Mucosa of rectum (tissue), 2 donors: Measurements from ENCODE around the gene DLX3.

Experiments used
- H3K27ac ChIP-seq, 2 donors: one replicate each; pipeline ENCODE4 v1.7.0; 2013; ENCODE audit warnings: inconsistent platforms in 2 of 2, low read depth in 2 of 2, low read length in 2 of 2
- H3K27me3 ChIP-seq, 2 donors: one replicate each; pipeline ENCODE4 v1.7.0; 2013; ENCODE audit warnings: low read length in 2 of 2; ENCODE audit not compliant: control insufficient read depth in 2 of 2, insufficient read depth in 2 of 2
- H3K36me3 ChIP-seq, 2 donors: one replicate each; pipeline ENCODE4 v1.7.0; 2013; ENCODE audit warnings: low read length in 2 of 2; ENCODE audit not compliant: control insufficient read depth in 2 of 2, insufficient read depth in 2 of 2
- H3K4me1 ChIP-seq, 2 donors: one replicate each; pipeline ENCODE4 v1.7.0; 2013; ENCODE audit warnings: low read length in 2 of 2, mild to moderate bottlenecking in 1 of 2; ENCODE audit not compliant: control insufficient read depth in 2 of 2, insufficient read depth in 2 of 2
- H3K4me3 ChIP-seq, 2 donors: one replicate each; pipeline ENCODE4 v1.7.0; 2013; ENCODE audit warnings: low read length in 2 of 2
- H3K9ac ChIP-seq, 2 donors: one replicate each; pipeline ENCODE4 v1.7.0; 2013; ENCODE audit warnings: low read length in 2 of 2, low read depth in 1 of 2, mild to moderate bottlenecking in 1 of 2
- H3K9me3 ChIP-seq, 2 donors: one replicate each; pipeline ENCODE4 v1.7.0; 2013; ENCODE audit warnings: low read length in 2 of 2; ENCODE audit not compliant: control insufficient read depth in 2 of 2
- donor health status: healthy.
- donor health status: Normal muscosa, but diverticular disease.

Gene DLX3

GRCh38 chr17:49985310-49985990, 9.6 kb downstream of the DLX3 start:
- Histone ChIP-seq H3K4me1 (peaks cover 0 to 2% of the 10 kb centered on the region in 2 donors), H3K27ac (no peak overlapping the region), H3K27me3 (peaks cover 36 to 48% of the 10 kb centered on the region in 2 donors), H3K9ac (no peak overlapping the region), H3K9me3 (no peaks in the 10 kb centered on the region), H3K4me3 (no peak overlapping the region), H3K36me3 (no peaks in the 10 kb centered on the region)

- Histone ChIP-seq H3K27ac (no peak overlapping the region), H3K27me3 (peaks cover 38 to 46% of the 10 kb centered on the region in 2 donors), H3K4me1 (peaks cover 0 to 2% of the 10 kb centered on the region in 2 donors)
These were observed 10.2 kb downstream of the DLX3 start for GRCh38 chr17:49984776-49985175.

GRCh38 chr17:49984283-49984682, 10.7 kb downstream of the DLX3 start:
- Histone ChIP-seq H3K4me1 (peaks cover 0 to 2% of the 10 kb centered on the region in 2 donors), H3K4me3 (no peak overlapping the region), H3K27ac (no peak overlapping the region), H3K36me3 (no peaks in the 10 kb centered on the region), H3K9me3 (no peaks in the 10 kb centered on the region), H3K9ac (no peak overlapping the region), H3K27me3 (peaks cover 38 to 43% of the 10 kb centered on the region in 2 donors)

More at GRCh38 chr17:49984776-49985175, 10.2 kb downstream of the DLX3 start:
- Histone ChIP-seq H3K4me3 (no peak overlapping the region), H3K9ac (no peak overlapping the region), H3K36me3 (no peaks in the 10 kb centered on the region), H3K9me3 (no peaks in the 10 kb centered on the region)

- H3K9me3 ChIP-seq, result no peaks in the 10 kb centered on the region
- no peaks in the 10 kb centered on the region for H3K4me1 ChIP-seq
- H3K27me3 ChIP-seq, result peaks cover 18 to 21% of the 10 kb centered on the region in 2 donors
- H3K36me3 ChIP-seq, result no peaks in the 10 kb centered on the region
- no peak overlapping the region for H3K9ac ChIP-seq
- H3K4me3 ChIP-seq, result no peak overlapping the region
- H3K27ac ChIP-seq, result no peak overlapping the region
These were observed 14.3 kb downstream of the DLX3 start for GRCh38 chr17:49980703-49981197.

- Histone ChIP-seq H3K27ac (no peak overlapping the region), H3K9me3 (no peaks in the 10 kb centered on the region), H3K4me3 (no peak overlapping the region), H3K9ac (no peak overlapping the region), H3K27me3 (peaks cover 15 to 21% of the 10 kb centered on the region in 2 donors), H3K4me1 (no peaks in the 10 kb centered on the region), H3K36me3 (no peaks in the 10 kb centered on the region)
These were observed 15.1 kb downstream of the DLX3 start for GRCh38 chr17:49979748-49980479.

- Histone ChIP-seq H3K4me3 (no peak overlapping the region), H3K36me3 (no peaks in the 10 kb centered on the region), H3K27ac (no peak overlapping the region), H3K9ac (no peak overlapping the region), H3K4me1 (no peaks in the 10 kb centered on the region), H3K9me3 (no peaks in the 10 kb centered on the region), H3K27me3 (peaks cover 25 to 27% of the 10 kb centered on the region in 2 donors)
These were observed 16.5 kb downstream of the DLX3 start for GRCh38 chr17:49978501-49978900.

GRCh38 chr17:49977463-49978389, 17.3 kb downstream of the DLX3 start:
- H3K27me3 ChIP-seq, result peaks cover 31 to 33% of the 10 kb centered on the region in 2 donors
- H3K9ac ChIP-seq, result no peak overlapping the region
- no peak overlapping the region for H3K4me3 ChIP-seq
- no peaks in the 10 kb centered on the region for H3K36me3 ChIP-seq
- H3K9me3 ChIP-seq, result no peaks in the 10 kb centered on the region
- no peaks in the 10 kb centered on the region for H3K4me1 ChIP-seq
- no peak overlapping the region for H3K27ac ChIP-seq

GRCh38 chr17:49976828-49977202, 18.2 kb downstream of the DLX3 start:
- Histone ChIP-seq H3K36me3 (no peaks in the 10 kb centered on the region), H3K27me3 (peaks cover 34 to 36% of the 10 kb centered on the region in 2 donors), H3K9ac (no peak overlapping the region), H3K4me1 (no peaks in the 10 kb centered on the region), H3K4me3 (no peak overlapping the region), H3K9me3 (no peaks in the 10 kb centered on the region), H3K27ac (no peak overlapping the region)

- no peak overlapping the region for H3K4me3 ChIP-seq
- H3K36me3 ChIP-seq, result no peaks in the 10 kb centered on the region
- no peak overlapping the region for H3K9ac ChIP-seq
- H3K27me3 ChIP-seq, result peaks cover 34 to 41% of the 10 kb centered on the region in 2 donors
- no peaks in the 10 kb centered on the region for H3K4me1 ChIP-seq
- H3K9me3 ChIP-seq, result no peaks in the 10 kb centered on the region
- no peak overlapping the region for H3K27ac ChIP-seq
These were observed 18.7 kb downstream of the DLX3 start for GRCh38 chr17:49976163-49976827.
